ENCODE measurements around the gene NSD1.
"Not testable (repeated sequence)": the region's sequence is repeated elsewhere in the genome, so short reads cannot be mapped to it uniquely, and the experiment has no call there.

Gene NSD1

DNA sequence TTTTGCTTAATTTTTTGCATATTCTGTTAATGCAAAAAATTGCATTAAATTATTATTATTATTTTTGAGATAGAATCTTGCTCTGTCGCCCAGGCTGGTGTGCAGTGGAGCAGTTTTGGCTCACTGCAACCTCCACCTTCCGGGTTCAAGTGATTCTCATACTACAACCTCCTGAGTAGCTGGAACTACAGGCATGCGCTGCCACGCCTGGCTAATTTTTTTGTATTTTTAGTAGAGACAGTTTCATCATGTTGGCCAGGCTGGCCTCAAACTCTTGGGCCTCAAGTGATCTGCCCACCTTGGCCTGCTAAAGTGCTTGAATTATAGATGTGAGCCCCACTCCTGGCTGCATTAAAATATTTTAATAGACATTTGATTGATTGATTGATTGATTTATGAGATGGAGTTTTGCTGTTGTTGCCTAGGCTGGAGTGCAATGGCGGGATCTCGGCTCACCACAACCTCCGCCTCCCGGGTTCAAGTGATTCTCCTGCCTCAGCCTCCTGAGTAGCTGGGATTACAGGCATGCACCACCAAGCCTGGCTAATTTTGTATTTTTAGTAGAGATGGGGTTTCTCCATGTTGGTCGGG lies 44.4 kb downstream of the NSD1 start:
- not testable (repeated sequence) for DNase-seq (ENCODE audit: low read depth in 2 of 2)

DNA sequence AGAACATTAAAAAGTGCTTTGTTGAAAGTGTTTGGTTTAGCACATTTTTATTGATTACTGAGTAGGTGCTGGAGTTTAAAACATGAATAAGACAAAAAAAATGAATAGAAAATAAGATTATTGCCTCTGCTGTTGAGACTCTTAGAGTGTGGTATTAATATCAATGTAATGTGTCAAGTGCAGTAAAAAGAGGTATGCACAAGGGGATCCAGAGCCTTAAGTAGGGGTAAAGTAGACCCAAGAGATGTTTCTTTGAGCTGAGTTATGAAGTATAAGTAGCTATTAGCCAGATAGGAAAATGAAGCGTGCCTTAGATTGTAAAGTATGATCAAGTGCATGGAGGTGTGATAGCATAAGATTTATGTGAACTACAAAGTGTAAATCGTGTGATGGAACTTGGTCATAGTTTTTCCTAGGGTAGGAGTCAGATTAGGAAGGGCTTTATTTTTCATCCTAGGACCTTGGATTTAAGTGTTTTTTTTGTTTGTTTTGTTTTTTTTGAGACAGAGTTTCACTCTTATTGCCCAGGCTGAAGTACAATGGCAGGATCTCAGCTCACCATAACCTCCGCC lies 45.2 kb downstream of the NSD1 start:
- no peak for DNase-seq (ENCODE audit: low read depth in 2 of 2)

DNA sequence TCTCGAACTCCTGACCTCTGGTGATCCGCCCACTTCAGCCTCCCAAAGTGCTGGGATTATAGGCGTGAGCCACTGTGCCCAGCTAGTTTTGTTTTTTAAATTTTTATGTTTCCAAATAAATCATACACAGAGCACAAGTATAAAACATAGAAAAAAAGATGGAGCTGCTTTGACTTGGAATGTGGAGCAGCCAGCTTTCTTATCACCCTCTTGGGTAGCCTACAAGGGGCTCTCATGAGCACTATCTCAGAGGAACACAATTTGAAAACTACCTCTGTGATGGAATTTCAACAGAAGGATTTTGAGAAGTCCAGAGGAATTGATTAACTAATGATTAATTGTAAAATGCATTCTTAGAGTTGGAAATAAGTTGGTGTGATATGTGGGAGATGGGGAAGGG lies 45.9 kb downstream of the NSD1 start:
- DNase-seq (ENCODE audit: low read depth in 2 of 2), result no peak

DNA sequence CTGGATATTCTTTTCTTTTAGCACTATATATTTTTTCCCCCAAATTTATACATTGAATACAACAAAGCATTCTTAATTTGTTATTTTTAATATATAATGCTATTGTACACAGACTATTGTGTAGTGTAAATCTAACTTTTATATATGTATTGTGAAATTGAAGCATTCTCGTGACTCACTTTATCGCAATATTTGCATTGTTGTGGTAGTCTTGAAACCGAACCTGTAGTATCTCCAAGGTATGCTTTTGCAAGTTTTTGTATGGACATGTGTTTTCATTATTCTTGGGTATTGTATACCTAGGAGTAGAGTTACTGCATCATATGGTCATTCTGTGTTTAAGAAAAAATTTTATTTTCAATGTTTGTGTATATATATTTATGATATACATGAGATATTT lies 49.6 kb downstream of the NSD1 start:
- no peak for DNase-seq (ENCODE audit: low read depth in 2 of 2)

DNA sequence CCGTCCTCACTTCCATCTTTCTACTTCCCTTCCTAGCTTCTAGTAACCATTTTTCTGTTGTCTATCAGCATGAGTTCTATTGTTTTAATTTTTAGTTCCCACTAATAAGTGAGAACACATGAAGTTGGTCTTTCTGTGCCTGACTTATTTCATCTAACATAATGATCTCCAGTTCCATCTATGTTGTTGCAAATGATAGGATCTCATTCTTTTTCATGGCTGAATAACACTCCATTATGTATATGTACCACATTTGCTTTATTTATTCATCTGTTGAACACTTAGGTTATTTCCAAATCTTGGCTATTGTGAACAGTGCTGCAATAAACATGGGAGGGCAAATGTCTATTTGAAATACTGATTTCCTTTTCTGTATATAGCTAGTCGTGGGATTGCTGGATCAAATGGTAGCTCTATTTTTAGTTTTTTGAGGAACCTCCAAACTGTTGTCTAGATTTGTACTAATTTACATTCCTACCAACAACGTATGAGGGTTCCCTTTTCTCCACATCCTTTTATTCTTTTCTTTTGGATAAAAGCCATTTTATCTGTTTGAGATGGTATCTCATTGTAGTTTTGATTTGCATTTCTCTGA lies 50.3 kb downstream of the NSD1 start:
- DNase-seq (ENCODE audit: low read depth in 2 of 2), result no peak

DNA sequence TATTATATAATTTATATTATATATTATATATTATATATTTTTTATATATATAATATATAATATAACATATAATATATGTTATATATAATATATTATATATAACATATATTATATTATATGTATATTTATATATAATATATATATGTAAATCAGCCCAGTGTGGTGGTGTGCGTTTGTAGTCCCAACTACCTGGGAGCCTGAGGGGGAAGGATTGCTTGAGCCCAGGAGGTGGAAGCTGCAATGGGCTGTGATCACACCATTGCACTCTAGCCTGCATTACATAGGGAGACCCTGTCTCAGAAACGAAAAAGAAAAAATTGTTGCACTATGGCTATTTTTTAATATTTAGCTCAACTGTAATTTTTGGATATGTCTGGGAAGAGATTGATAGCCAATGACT lies 52.4 kb downstream of the NSD1 start:
- no peak for DNase-seq (ENCODE audit: low read depth in 2 of 2)

DNA sequence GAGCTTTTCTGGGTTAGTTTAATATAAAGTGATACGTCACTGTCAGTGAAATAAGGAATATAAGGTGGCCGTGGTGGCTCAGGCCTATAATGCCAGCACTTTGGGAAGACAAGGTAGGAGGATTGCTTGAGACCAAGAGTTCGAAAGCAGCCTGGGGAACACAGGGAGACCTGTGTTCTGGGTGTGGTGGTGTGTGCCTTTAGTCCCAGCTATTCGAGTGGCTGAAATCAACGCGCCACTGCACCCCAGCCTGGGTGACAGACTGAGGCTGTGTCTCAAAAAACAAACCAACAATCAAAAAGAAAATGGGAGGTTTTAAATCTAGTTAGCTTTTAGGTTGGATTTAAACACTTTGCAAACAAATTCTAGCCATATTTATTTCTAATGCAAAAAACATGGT lies 53.1 kb downstream of the NSD1 start:
- DNase-seq (ENCODE audit: low read depth in 2 of 2), result no peak

DNA sequence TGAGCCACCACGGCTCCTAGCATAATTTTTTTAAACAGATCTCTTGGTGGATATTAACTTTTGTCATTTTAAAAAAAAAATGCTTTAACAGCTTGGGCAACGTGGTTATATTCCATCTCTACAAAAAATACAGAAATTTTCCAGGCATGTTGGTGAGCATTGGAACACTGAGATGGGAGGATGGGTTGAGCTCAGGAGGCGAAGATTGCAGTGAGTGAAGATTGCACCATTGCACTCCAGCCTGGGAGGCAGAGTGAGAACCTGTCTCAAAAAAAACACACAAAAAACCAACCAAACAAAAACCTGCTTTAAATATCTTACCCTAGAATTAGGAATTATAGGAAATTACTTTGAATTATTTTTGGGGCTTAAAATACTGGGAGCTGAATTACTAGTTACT lies 55.2 kb downstream of the NSD1 start:
- DNase-seq (ENCODE audit: low read depth in 2 of 2), result no peak

DNA sequence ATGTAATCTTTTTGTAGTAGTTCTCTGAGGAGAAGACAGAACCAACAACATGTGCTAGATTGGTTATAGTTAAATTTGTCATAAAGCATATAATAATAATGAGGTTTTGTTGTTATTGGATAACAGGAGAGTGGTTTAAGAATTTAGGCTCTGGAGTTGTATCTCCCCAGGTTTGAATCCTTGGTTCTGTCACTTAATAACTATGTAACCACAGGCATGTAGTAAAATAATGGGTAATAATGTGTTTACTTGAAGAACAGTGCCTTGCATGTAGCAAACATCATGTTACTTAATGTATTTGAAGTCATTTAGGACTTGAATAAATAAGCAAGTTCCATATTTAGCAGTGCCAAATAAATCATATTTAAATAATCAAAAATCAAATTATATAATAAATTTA lies 55.8 kb downstream of the NSD1 start:
- DNase-seq (ENCODE audit: low read depth in 2 of 2), result peak in 1 of 2 experiments; percentile 0

DNA sequence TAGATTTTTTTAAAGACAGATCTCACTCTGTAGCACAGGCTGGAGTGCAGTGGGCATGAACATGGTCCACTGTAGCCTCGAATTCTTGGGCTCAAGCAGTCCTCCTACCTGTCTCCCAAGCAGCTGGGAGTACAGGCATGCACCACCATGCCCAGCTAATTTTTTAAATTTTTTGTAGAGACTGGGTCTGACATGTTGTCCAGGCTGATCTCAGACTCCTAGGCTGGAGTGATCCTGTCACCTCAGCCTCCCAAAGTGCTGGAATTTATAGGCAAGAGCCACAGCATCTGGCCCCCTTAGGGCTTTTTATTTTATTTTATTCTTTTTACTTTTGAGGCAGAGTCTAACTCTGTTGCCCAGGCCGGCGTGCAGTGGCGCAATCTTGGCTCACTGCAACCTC lies 56.4 kb downstream of the NSD1 start:
- DNase-seq (ENCODE audit: low read depth in 2 of 2), result no peak

DNA sequence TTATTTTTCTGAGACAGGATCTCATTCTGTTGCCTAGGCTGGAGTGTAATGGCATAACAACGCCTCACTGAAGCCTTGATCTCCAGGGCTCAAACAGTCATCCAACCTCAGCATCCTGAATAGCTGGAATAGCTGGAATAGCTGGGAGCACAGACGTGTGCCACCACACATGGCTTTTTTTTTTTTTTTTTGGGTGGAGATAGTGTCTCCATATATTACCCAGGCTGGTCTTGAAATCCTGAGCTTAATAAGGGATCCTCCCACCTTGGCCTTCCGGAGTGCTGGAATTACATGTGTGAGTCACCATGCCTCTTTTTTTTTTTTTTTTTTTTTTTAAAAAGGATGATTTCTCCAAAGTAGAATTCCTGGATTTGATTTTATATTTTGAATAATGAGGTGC lies 60.7 kb downstream of the NSD1 start:
- peak; percentile 93 to 95 for DNase-seq (ENCODE audit: low read depth in 2 of 2)

DNA sequence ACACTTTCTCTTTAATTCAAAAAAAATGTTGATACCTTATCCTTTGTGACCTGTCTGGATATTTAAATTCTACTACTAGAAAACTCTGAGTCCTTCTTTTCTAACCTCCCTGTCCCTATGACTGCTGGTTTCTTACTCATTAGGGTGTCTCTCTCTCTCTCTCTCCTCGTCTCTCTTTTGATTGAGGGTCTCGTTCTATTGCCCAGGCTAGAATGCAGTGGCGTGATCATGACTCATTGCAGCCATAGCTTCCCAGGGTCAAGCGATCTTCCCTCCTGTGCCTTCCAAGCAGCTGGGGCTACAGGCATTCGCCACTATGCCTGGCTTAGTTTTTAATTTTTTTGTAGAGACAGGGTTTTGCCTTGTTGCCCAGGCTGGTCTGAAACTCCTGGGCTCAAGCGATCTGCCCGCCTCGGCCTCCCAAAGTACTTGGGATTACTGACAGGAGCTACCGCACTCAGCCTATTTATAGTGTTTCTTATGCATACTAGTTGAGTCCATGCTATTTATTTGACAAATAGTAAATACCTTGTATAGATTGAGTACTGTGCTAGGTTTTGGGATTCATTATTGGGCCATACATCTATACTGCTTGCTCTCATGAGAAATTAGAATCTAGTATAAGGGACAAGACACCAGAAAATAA lies 61.9 kb downstream of the NSD1 start:
- no peak for DNase-seq (ENCODE audit: low read depth in 2 of 2)

DNA sequence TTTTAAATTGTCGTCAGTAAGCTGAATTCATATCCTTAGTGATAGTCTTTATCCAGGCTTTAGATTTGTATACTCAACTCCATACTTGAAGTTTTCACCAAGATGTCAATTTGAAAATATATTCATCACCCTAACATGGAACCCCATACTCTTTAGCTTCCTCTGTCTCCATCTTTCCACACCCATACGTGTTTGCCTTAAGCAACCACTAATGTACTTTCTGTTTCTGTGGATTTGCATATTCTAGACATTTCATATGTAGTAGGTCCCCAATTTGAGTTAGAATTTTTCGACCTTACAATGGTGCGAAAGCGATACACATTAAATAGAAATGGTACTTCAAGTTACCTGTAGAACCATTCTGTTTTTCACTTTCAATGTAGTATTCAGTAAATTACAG lies 65.2 kb downstream of the NSD1 start:
- no peak for DNase-seq (ENCODE audit: low read depth in 2 of 2)

DNA sequence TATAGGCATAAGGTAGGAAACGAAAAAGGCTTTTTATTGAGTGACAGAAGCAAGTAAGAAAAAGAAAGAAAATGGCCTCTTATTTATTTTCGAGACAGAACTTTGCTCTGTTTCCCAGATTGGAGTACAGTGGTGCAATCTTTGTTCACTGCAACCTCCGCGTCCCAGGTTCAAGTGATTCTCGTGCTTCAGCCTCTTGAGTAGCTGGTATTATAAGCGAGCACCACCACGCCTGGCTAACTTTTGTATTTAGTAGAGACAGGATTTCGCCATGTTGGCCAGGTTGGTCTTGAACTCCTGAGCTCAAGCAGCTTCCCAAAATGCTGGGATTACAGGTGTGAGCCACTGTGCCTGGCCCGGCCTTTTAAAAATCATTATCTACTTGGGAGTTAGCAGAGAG lies 70.7 kb downstream of the NSD1 start:
- DNase-seq (ENCODE audit: low read depth in 2 of 2), result no peak

DNA sequence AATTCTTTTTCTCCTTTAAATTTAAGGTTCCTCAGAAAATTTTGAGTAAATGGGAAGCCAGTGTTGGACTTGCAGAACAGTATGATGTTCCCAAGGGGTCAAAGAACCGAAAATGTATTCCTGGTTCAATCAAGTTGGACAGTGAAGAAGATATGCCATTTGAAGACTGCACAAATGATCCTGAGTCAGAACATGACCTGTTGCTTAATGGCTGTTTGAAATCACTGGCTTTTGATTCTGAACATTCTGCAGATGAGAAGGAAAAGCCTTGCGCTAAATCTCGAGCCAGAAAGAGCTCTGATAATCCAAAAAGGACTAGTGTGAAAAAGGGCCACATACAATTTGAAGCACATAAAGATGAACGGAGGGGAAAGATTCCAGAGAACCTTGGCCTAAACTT lies 76.0 kb downstream of the NSD1 start:
- no peak for DNase-seq (ENCODE audit: low read depth in 2 of 2)

DNA sequence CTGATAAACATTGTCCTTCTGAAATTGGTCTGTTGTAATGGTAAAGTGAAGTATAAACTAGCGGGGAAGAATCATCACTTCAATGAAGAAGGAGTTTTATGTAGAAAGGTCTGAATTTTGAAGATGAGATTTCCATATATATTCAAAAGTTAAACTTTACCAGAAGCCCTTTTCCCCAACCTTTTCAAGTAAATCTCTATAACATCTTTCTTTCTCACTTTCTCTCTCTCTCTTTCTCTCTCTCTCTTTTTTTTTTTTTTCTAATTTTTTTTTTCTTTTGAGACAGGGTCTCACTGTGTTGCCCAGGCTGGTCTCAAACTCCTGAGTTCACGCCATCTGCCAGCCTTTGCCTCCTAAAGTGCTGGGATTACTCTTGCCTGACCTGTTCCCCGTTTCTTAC lies 78.7 kb downstream of the NSD1 start:
- DNase-seq (ENCODE audit: low read depth in 2 of 2), result no peak

DNA sequence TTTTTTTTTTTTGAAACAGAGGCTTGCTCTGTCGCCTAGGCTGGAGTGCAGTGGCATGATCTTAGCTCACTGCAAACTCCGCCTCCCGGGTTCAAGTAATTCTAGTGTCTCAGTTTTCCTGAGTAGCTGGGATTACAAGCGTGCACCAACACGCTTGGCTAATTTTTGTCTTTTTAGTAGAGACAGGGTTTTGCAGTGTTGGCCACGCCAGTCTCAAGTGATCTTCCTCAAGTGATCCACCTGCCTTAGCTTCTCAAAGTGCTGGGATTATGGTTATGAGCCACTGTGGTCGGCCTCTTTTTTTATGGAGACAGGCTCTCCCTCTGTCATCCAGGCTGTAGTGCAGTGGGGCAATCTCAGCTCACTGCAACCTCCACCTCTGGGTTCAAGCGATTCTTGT lies 87.0 kb downstream of the NSD1 start:
- no peak for DNase-seq (ENCODE audit: low read depth in 2 of 2)

DNA sequence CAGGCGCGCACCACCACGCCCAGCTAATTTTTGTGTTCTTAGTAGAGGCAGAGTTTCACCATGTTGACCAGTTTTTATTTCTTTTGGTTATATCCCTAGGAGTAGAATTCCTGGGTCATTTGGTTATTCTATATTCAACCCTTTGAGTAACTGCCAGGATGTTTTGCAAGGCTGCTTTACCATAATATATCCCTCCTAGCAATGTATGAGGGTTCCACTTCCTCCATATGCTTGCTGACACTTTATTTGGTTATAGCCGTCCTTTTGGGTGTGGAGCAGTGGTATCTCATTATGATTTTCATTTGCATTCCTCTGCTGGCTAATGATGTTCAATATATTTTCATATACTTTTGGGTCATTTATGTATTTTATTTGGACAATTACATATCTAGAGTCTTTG lies 88.7 kb downstream of the NSD1 start:
- no peak for DNase-seq (ENCODE audit: low read depth in 2 of 2)

DNA sequence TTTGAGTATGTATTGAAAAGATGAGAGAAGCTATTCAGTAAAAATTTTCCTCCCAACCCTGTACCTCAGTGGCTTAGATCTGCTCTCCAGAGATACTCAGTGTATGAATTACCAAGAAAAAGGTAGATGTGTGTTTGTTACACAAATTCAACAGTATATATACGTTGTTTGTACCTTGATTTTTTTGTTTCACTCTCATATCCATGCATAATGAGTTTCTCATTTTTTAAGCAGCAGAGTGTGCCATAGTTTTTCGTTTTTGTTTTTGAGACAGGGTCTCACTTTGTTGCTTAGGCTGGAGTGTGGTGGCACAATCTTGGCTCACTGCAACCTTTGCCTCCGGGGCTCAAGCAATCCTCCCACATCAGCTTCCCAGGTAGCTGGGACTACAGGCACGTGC lies 92.2 kb downstream of the NSD1 start:
- DNase-seq (ENCODE audit: low read depth in 2 of 2), result no peak

DNA sequence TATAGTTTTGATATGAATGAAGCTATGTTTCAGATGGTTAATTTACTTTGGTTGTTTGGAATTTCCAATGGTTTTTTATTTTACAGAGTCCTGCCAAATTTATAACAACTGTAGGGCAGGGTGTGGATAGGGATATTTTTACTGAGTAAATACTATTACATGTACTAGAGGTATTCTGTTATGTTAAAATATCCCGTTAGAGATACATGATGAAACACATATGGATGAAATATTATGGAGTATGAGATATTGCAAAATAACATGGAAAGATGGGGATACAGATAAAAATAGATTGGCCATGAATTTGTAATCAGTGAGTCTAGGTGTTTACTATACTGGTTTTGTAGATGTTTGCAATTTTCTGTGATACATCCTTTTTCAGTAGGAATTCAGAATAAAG lies 93.3 kb downstream of the NSD1 start:
- DNase-seq (ENCODE audit: low read depth in 2 of 2), result no peak

DNA sequence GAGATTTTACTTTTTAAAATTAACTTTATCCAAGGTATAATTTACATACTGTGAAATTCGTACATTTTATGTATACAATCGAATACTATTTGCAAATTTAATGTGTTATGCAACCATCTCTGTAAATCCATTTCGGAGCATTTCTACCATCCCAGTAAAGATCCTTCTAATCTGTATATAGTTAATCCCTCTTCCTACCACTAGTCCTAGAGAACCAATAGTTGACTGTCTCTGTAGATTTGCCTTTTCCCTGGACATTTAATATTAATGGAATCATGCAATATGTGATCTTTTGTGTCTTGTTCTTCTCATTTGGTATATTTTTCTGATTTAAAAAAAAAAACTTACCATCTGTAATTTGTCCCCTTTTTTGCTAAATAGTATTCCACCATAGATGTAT lies 95.2 kb downstream of the NSD1 start:
- no peak for DNase-seq (ENCODE audit: low read depth in 2 of 2)

DNA sequence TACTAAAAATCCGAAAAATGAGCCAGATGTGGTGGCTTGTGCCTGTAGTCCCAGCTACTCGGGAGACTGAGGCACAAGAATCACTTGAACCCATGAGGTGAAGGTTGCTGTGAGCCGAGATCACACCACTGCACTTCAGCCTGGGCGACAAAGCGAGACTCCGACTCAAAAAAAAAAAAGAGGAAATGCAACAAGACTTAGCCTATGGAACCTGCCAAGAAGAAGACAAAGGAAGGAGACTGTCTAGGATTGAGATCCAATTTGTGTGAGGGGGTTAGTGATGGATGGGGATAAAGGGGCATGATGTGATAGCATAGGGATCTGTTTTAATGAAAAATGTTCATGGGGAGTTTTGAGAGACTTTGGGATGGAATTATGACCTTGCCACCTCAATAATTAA lies 97.1 kb downstream of the NSD1 start:
- DNase-seq (ENCODE audit: low read depth in 2 of 2), result no peak

DNA sequence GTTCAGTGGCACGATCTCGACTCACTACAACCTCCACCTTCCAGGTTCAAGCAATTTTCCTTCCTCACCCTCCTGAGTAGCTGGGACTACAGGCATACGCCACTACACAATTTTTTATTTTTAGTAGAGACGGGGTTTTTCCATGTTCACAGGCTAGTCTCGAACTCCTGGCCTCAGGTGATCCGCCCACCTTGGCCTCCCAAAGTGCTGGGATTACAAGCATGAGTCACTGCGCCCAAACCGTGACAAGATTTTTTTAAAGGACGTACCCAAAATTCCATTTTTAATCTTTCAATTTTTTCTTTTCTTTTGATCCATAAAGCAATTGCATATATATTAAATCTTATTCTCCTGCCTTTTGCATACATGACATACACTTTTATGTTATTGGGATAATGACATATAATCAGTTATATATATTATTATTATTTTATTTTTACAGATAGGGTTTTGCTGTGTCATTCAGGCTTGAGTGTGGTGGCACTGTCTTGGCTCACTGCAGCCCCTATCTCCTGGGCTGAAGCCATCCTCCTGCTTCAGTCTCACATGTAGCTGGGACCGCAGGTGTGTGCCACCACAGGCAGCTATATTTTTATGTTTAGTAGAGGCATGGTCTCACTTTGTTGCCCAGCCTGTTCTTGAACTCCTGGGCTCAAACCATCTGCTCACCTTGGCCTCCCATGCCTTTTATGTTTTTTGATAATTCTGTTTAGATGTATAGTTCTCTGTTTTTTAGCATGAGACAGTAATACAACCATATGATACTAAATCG lies 98.1 kb downstream of the NSD1 start:
- DNase-seq (ENCODE audit: low read depth in 2 of 2), result no peak

Measured in fibroblast of skin of left quadriceps (primary cell).